Smooth muscle cell (in vitro differentiated cells): Measurements from ENCODE around the gene SCLT1. TPM values are rescaled to one million over a fixed set of nuclear protein-coding genes. Genes with fewer than 3 reads are reported as not detected.

ENCODE experiments used
- DNase-seq: peaks from one replicate; lab custom pipeline; 2025; ENCODE audit not compliant: unreplicated experiment; lab: John Stamatoyannopoulos, UW
- H2AFZ ChIP-seq: fragments of 200-600 bp; sonication (generic); 2 replicates; pipeline ENCODE4 v1.6.0; 2016; ENCODE audit warnings: antibody characterized with exemption, low read depth, mild to moderate bottlenecking
- H3F3A ChIP-seq: fragments of 200-600 bp; sonication (generic); 2 replicates; pipeline ENCODE4 v1.6.0; 2017; ENCODE audit warnings: antibody characterized with exemption, low read depth
- H3K27ac ChIP-seq: fragments of 200-600 bp; sonication (generic); 2 replicates; pipeline ENCODE4 v1.5.1; 2016; ENCODE audit warnings: low read depth, mild to moderate bottlenecking
- H3K27me3 ChIP-seq: fragments of 200-600 bp; sonication (generic); 2 replicates; pipeline ENCODE4 v1.6.1; 2016; ENCODE audit warnings: low read depth, mild to moderate bottlenecking
- H3K36me3 ChIP-seq: fragments of 200-600 bp; sonication (generic); 2 replicates; pipeline ENCODE4 v1.5.1; 2016; ENCODE audit warnings: low read depth
- H3K4me1 ChIP-seq: fragments of 200-600 bp; sonication (generic); 2 replicates; pipeline ENCODE4 v1.5.1; 2016; ENCODE audit warnings: low read depth
- H3K4me2 ChIP-seq: fragments of 200-600 bp; sonication (generic); 2 replicates; pipeline ENCODE4 v1.6.0; 2016; ENCODE audit warnings: mild to moderate bottlenecking
- H3K4me3 ChIP-seq: fragments of 200-600 bp; sonication (generic); 2 replicates; pipeline ENCODE4 v1.5.1; 2016; ENCODE audit warnings: mild to moderate bottlenecking
- H3K79me2 ChIP-seq: fragments of 200-600 bp; sonication (generic); 2 replicates; pipeline ENCODE4 v1.6.0; 2016; ENCODE audit warnings: low read depth, mild to moderate bottlenecking
- H3K9ac ChIP-seq: fragments of 200-600 bp; sonication (generic); 2 replicates; pipeline ENCODE4 v1.6.0; 2016; ENCODE audit warnings: low read depth
- H3K9me3 ChIP-seq: fragments of 200-600 bp; sonication (generic); replicated peaks from 2 replicates; pipeline ENCODE4 v1.5.1; 2016; ENCODE audit warnings: low read depth
- H4K20me1 ChIP-seq: fragments of 200-600 bp; sonication (generic); 2 replicates; pipeline ENCODE4 v1.6.0; 2016; ENCODE audit warnings: low read depth
- WGBS: methylation state at CpG from one replicate; pipeline ENCODE4 v1.1.7; 2016; ENCODE audit warnings: low lambda C conversion rate; 5-methylcytosine and 5-hydroxymethylcytosine counted together
- polyA plus RNA-seq: library from polyadenylated mRNA; unstranded; fragments of >200 nt; fragmentation: Nextera tagmentation; extraction: Ambion mirVana; gene quantifications from 2 replicates; pipeline ENCODE4 v1.2.1, GENCODE V29; 2016
- total RNA-seq: library from RNA; depleted of rRNA; stranded (reverse); fragments of >200 nt; gene quantifications from 2 replicates; pipeline ENCODE4 v1.2.3, GENCODE V29; 2014
- TF ChIP-seq, protein P1 (sequence below): fragments of 200-600 bp; sonication (generic); IDR thresholded peaks from 2 replicates; pipeline ENCODE4 v1.5.1; 2017; ENCODE audit warnings: borderline replicate concordance, mild to moderate bottlenecking, antibody characterized with exemption; ENCODE audit not compliant: insufficient read depth, poor library complexity, severe bottlenecking

The SCLT1 gene
- total and polyA plus RNA-seq, 2 experiments from 2014 or later, result 6.9 to 10.2 TPM

- 84% methylated on average over 5 of the region's 5 CpGs for WGBS
- no peak overlapping the region for H3K4me2 ChIP-seq
- H3K79me2 ChIP-seq, result no peaks in the 10 kb centered on the region
- H2AFZ ChIP-seq, result no peak overlapping the region
- no peak for DNase-seq
- H3K36me3 ChIP-seq, result no peaks in the 10 kb centered on the region
- no peak overlapping the region for H3K9ac ChIP-seq
- no peak overlapping the region for H3K4me3 ChIP-seq
- H3K9me3 ChIP-seq, result no peaks in the 10 kb centered on the region
- H4K20me1 ChIP-seq, result no peaks in the 10 kb centered on the region
- H3F3A ChIP-seq, result no peaks in the 10 kb centered on the region
- H3K27me3 ChIP-seq, result no peaks in the 10 kb centered on the region
- no peaks in the 10 kb centered on the region for H3K4me1 ChIP-seq
- TF ChIP-seq, protein P1, sequence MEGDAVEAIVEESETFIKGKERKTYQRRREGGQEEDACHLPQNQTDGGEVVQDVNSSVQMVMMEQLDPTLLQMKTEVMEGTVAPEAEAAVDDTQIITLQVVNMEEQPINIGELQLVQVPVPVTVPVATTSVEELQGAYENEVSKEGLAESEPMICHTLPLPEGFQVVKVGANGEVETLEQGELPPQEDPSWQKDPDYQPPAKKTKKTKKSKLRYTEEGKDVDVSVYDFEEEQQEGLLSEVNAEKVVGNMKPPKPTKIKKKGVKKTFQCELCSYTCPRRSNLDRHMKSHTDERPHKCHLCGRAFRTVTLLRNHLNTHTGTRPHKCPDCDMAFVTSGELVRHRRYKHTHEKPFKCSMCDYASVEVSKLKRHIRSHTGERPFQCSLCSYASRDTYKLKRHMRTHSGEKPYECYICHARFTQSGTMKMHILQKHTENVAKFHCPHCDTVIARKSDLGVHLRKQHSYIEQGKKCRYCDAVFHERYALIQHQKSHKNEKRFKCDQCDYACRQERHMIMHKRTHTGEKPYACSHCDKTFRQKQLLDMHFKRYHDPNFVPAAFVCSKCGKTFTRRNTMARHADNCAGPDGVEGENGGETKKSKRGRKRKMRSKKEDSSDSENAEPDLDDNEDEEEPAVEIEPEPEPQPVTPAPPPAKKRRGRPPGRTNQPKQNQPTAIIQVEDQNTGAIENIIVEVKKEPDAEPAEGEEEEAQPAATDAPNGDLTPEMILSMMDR, result no peak
- H3K27ac ChIP-seq, result no peak overlapping the region
These were observed 24.4 kb upstream of the SCLT1 start for GRCh38 chr4:129117705-129118104.

- Histone ChIP-seq H3K4me3 (no peak overlapping the region), H3F3A (no peaks in the 10 kb centered on the region), H3K9me3 (no peaks in the 10 kb centered on the region), H3K79me2 (no peaks in the 10 kb centered on the region), H3K4me2 (no peak overlapping the region), H3K27me3 (no peaks in the 10 kb centered on the region), H4K20me1 (no peaks in the 10 kb centered on the region), H3K9ac (no peak overlapping the region), H3K27ac (no peak overlapping the region), H3K36me3 (no peaks in the 10 kb centered on the region), H3K4me1 (peaks cover 17% of the 10 kb centered on the region), H2AFZ (no peak overlapping the region)
- TF ChIP-seq, protein P1, result no peak
- 86% methylated on average over 1 of the region's 1 CpG for WGBS
- DNase-seq, result no peak
These were observed 20.6 kb upstream of the SCLT1 start for GRCh38 chr4:129113919-129114318.

GRCh38 chr4:129113434-129113833 lies 20.1 kb upstream of the SCLT1 start:
- Histone ChIP-seq H3K79me2 (no peaks in the 10 kb centered on the region), H3K4me2 (no peak overlapping the region), H3K9ac (no peak overlapping the region), H3F3A (no peaks in the 10 kb centered on the region), H3K9me3 (no peaks in the 10 kb centered on the region), H3K36me3 (no peaks in the 10 kb centered on the region), H4K20me1 (no peaks in the 10 kb centered on the region), H3K4me1 (peaks cover 17% of the 10 kb centered on the region), H2AFZ (no peak overlapping the region), H3K27me3 (no peaks in the 10 kb centered on the region), H3K27ac (no peak overlapping the region), H3K4me3 (no peak overlapping the region)
- 41% methylated on average over 1 of the region's 1 CpG for WGBS
- no peak for DNase-seq
- TF ChIP-seq, protein P1, result no peak

DNA sequence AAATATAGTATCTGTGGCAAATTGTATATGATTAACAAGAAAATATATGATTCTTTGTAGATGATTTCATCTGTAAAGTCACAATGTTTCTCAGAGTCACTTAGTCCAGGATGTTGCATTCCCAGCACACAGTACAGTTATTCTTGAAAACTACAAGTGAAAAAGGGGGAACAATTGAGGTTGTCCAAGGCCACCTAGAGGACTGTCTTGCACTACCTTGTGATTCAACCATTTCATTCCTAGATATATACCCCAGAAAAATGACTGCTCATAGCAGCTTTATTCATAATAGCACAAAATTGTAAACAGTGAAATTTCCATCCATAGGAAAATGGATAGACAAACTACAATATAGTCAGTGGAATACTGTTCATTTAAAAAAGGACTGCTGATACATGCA lies 18.6 kb upstream of the SCLT1 start:
- Histone ChIP-seq H3F3A (no peaks in the 10 kb centered on the region), H2AFZ (no peak overlapping the region), H3K36me3 (no peaks in the 10 kb centered on the region), H3K27me3 (no peaks in the 10 kb centered on the region), H3K4me1 (peaks cover 17% of the 10 kb centered on the region), H3K79me2 (no peaks in the 10 kb centered on the region), H3K9ac (no peak overlapping the region), H4K20me1 (no peaks in the 10 kb centered on the region), H3K4me2 (no peak overlapping the region), H3K9me3 (no peaks in the 10 kb centered on the region), H3K27ac (no peak overlapping the region), H3K4me3 (no peak overlapping the region)
- TF ChIP-seq, protein P1, result no peak
- no peak for DNase-seq
